HUES6 (cell line): ENCODE data around the gene DDR1.
"Not testable (repeated sequence)": the region's sequence is repeated elsewhere in the genome, so short reads cannot be mapped to it uniquely, and the experiment has no call there.

Experiments
- H3K27ac ChIP-seq: 2 replicates; pipeline ENCODE4 v1.7.0; 2013; ENCODE audit warnings: low read depth, mild to moderate bottlenecking, low read length, inconsistent platforms
- H3K27me3 ChIP-seq: 2 replicates; pipeline ENCODE4 v1.6.1; 2013; ENCODE audit warnings: low read length; ENCODE audit not compliant: control insufficient read depth, insufficient read depth
- H3K36me3 ChIP-seq: 2 replicates; pipeline ENCODE4 v1.6.1; 2013; ENCODE audit warnings: low read length; ENCODE audit not compliant: control insufficient read depth, insufficient read depth
- H3K4me1 ChIP-seq: 2 replicates; pipeline ENCODE4 v1.6.1; 2013; ENCODE audit warnings: low read length; ENCODE audit not compliant: control insufficient read depth, insufficient read depth
- H3K4me3 ChIP-seq: 2 replicates; pipeline ENCODE4 v1.5.1; 2013; ENCODE audit warnings: low read depth, low read length
- H3K9ac ChIP-seq: one replicate; pipeline ENCODE4 v1.6.1; 2013; ENCODE audit warnings: mild to moderate bottlenecking, low read length
- H3K9me3 ChIP-seq: 2 replicates; pipeline ENCODE4 v1.6.1; 2013; ENCODE audit warnings: low read depth, low read length; ENCODE audit not compliant: control insufficient read depth, insufficient read depth

DDR1 gene

DNA sequence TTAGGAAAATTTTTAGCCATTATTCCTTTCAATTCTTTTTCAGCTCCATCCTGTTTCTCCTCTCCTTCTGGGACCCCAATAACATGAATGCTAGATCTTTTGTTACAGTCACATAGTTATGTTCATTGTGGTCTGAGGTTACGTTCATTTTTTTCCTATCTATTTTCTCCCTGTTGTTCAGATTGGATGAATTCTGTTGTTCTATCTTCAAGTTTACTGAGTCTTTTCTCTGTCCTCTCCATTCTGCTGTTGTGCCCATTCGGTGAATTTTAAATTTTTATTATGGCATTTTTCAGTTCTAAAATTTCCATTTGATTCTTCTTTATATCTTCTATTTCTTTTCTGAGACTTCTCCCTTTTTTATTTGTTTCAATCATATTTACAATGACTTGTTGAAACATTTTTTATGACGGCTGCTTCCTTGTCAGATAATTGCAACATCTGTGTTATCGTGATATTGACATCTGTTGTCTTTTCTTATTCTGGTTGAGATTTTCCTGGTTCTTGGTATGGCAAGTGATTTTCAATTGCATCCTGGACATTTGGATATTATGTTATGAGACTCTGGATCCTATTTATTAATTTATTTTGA lies 12.6 kb upstream of the DDR1 start:
- Histone ChIP-seq H3K36me3 (no peaks in the 10 kb centered on the region), H3K9ac (no peak overlapping the region), H3K27me3 (no peaks in the 10 kb centered on the region), H3K4me3 (no peak overlapping the region), H3K27ac (no peak overlapping the region), H3K4me1 (no peaks in the 10 kb centered on the region), H3K9me3 (peaks cover 65% of the 10 kb centered on the region)

DNA sequence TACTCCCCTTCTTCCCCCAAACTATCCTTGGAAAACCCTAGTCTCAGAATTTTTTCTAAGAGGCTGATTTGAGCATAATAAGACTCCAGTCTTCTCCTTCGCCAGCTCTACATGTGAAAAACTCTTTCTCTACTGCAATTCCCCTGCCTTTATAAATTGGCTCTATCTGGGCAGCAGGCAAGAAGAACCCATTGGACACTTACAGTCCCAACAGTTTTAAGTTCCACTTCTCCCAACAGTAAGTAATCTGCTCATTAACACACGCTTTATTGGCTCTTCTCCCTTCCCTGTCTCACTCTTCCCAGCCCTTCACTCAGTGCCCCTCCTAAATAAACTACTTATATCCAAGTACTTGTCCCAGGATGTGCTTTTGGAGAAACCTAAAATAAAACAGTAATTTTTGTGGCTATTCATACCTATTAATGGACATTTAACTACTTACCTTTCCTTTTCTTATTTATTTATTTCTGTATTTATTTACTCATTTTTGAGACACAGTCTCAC lies 11.1 kb upstream of the DDR1 start:
- no peaks in the 10 kb centered on the region for H3K27me3 ChIP-seq
- no peak overlapping the region for H3K27ac ChIP-seq
- peaks cover 9% of the 10 kb centered on the region for H3K4me1 ChIP-seq
- H3K9me3 ChIP-seq, result peaks cover 55% of the 10 kb centered on the region
- no peak overlapping the region for H3K9ac ChIP-seq
- H3K36me3 ChIP-seq, result no peaks in the 10 kb centered on the region
- H3K4me3 ChIP-seq, result no peak overlapping the region

DNA sequence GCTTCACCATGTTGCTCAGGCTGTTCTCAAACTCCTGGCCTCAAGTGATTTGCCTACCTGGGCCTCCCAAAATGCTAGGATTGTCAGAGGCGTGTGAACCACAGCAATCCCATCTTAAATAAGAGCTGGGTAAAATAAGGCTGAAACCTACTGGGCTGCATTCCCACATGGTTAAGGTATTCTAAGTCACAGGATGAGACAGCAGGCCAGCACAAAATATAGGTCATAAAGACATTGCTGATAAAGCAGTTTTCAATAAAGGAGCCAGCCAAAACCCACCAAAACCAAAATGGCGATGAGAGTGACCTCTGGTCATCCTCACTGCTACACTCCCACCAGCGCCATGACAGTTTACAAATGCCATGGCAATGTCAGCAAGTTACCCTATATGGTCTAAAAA lies 10.5 kb upstream of the DDR1 start:
- not testable (repeated sequence) for H3K9ac ChIP-seq, H3K4me3 ChIP-seq, H3K27me3 ChIP-seq, H3K36me3 ChIP-seq, H3K27ac ChIP-seq
- Histone ChIP-seq H3K4me1 (peaks cover 13% of the 10 kb centered on the region), H3K9me3 (peaks cover 51% of the 10 kb centered on the region)

DNA sequence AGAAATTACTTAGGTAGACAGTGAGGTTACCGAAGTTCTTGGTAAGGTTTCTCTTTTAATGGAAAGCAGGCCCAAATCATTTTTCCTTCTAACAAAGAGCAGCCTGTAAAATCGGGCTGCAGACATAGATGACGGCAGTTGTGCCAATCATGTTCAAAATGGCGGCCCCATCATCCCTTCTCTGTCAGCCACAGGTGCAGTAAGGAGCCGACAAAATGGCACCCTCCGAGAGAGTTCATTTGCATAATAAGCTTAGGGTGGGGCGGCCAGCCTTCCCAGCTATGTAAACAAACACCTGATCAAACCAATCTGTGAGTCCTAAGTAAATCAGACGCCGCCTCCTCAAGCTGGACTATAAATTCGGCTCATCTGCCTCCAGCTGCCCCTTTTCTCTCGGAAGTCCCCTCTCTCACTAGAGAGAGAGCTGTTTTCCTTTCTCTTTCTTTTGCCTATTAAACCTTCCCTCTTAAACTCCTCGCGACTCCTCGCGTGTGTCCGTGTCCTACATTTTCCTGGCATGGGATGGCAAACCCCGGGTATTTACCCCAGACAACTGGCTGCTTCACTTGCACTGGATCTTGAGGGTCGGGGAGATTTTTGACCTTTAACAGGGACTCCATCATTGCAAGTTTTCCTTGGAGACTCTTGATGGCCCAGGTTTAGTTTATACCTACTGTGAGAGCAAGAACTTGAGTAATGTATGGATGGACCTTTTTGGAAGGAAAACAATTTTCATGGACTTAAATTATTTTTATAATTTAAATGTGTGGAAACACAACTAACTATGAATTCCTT lies 8.9 kb upstream of the DDR1 start:
- Histone ChIP-seq H3K27me3 (no peaks in the 10 kb centered on the region), H3K9ac (no peak overlapping the region), H3K9me3 (peaks cover 35% of the 10 kb centered on the region), H3K4me1 (peaks cover 23% of the 10 kb centered on the region), H3K27ac (no peak overlapping the region), H3K36me3 (no peaks in the 10 kb centered on the region), H3K4me3 (no peak overlapping the region)

DNA sequence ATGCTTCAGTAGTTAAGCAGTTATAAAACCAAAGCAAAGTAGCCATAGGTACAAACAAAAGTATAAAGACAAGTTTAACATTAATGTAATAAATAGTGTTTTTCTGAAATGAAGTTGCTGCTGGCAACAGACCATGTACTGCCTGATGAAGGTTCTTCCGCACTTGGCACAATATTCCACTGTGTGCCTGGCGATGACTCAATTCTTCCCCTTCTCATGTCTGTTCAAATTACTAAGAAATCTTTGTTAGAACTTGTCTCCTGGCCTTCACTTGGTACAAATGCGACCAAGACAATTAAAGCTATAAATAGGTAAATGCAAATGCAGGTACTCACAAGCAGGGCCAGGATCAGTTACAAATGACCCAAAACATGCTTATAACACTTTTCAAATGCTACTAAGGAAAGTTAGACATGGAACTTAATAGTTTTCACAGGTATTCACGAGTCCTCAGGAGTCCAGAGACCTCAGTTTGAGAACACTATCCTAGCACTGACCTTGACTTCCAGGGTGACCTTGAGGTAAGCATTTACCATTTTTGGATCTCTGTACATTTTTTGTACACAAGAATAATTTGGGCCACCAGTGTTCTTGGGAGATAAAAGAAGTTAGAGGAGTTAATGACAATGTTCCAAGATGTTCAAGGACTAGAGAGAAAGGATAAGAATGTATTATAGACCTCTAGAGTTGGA lies 8.1 kb upstream of the DDR1 start:
- Histone ChIP-seq H3K4me3 (no peak overlapping the region), H3K36me3 (no peaks in the 10 kb centered on the region), H3K9ac (no peak overlapping the region), H3K4me1 (peaks cover 28% of the 10 kb centered on the region), H3K9me3 (peaks cover 28% of the 10 kb centered on the region), H3K27ac (no peak overlapping the region), H3K27me3 (no peaks in the 10 kb centered on the region)

DNA sequence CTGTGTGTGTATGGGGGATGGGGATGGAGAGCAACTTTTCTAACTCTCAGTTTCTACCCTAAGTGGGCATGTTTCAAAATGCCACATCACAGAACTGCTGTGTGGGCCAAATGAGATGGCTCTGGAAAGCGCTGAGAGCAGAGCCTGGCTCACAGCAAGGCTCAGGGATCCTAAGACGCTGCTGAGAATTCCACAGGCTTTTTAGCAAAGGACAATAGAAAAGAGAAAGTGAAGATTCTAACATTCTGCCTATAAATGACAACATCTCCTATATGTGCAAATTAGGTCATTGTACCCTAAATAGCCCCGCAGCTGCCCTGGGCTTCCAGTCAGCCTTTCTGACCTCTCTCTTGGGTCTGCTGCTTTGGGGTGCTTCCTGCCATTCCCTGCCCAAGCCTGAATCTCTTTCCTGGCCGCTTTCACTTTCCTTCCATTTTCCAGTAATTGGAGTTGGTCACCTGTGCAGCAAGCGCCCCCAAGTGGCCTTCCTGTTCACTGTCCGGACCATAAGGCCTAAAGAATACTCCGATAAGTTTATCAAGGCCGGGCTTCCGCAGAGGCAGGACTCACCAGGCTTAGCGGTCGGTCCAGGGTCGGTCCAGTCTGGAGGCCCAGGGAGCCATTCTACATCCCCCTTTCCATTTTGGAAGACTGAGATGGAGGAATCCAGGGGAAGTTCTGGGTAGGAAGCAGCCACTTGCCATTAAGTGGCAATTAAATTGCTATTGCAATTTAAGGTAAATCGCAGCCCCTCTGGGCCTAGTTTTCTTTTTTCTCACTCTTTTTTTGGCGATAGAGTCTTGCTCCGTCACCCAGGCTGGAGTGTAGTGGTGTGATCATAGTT lies 6.7 kb upstream of the DDR1 start:
- no peaks in the 10 kb centered on the region for H3K27me3 ChIP-seq
- no peak overlapping the region for H3K27ac ChIP-seq
- peaks cover 43% of the 10 kb centered on the region for H3K4me1 ChIP-seq
- H3K36me3 ChIP-seq, result no peaks in the 10 kb centered on the region
- peaks cover 13% of the 10 kb centered on the region for H3K9me3 ChIP-seq
- H3K9ac ChIP-seq, result no peak overlapping the region
- H3K4me3 ChIP-seq, result 0 out of 2 replicates have a peak overlapping the region, but pooled peaks have one; percentile 8

DNA sequence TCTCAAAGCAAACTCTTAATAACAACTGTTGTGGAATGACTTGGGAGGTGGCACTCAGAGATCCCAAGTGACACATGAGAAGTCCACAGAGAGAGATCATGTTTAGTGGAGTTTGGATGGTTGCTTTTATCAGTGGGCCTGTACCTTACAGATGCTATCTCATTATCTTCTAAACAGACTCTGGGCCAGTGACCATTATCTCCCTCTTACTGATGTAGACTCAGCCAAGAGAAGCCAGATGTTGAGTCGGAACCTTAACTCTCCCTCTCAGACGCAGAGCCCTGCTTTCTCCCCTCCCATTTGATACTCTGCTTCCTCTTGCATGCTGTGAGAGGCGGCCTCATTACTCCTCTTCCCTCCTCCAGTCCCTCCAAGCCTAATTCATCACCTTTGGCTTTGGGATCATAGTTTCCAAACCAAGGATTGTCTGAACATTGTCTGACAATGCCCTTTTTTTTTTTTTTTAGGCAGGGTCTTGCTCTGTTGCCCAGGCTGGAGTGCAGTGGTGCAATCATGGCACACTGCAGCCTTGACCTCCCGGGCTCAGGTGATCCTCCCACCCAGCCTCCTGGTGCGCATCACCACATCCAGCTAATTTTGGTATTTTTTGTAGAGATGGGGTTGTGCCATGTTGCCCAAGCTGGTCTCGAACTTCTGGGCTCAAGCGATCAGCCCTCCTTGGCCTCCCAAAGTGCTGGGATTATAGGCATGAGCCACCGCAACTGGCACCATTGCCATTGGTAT lies 4.5 kb upstream of the DDR1 start:
- H3K4me3 ChIP-seq, result peak overlapping the region; percentile 79; the same call in 1 of the 2 replicates
- H3K27ac ChIP-seq, result no peak overlapping the region
- H3K27me3 ChIP-seq, result no peaks in the 10 kb centered on the region
- H3K4me1 ChIP-seq, result peaks cover 51% of the 10 kb centered on the region
- no peak overlapping the region for H3K9ac ChIP-seq
- H3K9me3 ChIP-seq, result peaks cover 2% of the 10 kb centered on the region; the same call in 1 of the 2 replicates
- no peaks in the 10 kb centered on the region for H3K36me3 ChIP-seq

DNA sequence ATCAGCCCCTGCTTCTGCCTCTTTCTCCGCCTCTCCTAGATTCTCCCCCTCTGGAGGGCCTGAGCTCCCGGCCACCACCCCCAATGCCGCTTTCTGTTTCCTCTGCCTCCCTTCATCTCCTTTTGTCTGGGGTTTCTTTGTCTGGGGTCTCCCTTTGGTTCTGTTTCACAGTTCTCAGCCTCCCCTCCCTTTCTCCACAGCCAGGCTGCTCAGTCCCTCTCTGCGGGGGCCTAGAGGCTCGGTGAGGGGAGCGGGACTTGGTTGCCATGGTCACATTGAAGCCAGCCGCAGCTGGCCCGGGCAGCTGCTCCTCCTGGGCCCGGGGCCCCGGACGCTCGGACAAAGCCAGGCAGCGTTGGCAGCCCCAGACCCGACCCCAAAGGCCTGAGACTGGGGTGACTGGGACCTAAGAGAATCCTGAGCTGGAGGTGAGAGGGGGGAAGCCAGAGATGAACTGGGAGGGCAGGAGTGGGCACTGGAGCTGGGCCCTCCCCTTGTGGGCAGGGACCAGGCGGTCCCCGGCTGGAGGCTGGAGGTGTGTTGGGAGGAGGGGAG lies 3.5 kb upstream of the DDR1 start:
- no peaks in the 10 kb centered on the region for H3K27me3 ChIP-seq
- no peak overlapping the region for H3K27ac ChIP-seq
- H3K4me3 ChIP-seq, result peak overlapping the region; percentile 79
- no peaks in the 10 kb centered on the region for H3K9me3 ChIP-seq
- H3K4me1 ChIP-seq, result peaks cover 60% of the 10 kb centered on the region
- H3K9ac ChIP-seq, result peak overlapping the region; percentile 13
- H3K36me3 ChIP-seq, result no peaks in the 10 kb centered on the region

DNA sequence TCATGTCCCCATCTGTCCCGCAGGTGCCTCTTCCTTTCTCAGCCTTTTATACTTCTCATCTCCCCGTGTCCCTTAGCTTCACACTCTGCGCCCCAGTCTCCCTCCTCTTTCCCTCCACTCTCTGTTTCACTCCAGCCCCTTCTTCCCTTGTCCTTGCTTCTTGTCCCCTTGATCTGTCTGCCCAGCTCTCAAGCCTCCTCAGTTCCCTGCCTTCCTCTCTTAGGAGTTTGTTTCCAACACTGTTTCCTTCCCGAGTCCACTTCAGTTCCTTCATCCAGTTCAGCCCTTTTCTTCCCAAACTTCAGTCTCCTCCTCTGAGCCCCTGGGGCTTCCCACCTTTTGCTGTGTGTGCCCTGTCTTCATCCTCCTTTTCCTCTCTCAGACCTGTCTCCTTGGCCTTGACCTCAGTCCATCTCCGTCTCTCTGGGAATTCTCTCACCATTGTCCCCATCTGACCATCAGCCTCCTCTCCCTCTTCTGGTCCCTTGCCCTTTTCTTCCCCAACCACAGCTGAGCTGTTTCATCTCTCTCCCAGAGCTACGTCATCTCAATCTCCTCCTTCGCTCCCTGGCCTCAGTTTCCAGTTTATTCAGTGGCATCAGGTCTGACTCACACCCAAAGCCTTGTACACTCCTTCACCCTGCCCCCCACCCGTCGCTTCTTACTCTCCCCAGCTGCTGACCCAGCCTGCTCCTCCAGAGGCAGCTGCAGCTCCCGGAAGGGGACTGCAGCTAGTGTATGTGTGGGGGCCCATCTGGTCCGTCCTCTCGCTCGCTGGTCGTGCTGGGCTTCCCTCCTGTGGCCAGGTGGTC lies 2.7 kb upstream of the DDR1 start:
- Histone ChIP-seq H3K27ac (no peak overlapping the region), H3K4me1 (peaks cover 67% of the 10 kb centered on the region)

More for the DNA sequence above, 2.7 kb upstream of the DDR1 start:
- H3K4me3 ChIP-seq, result peak overlapping the region; percentile 79
- no peaks in the 10 kb centered on the region for H3K9me3 ChIP-seq
- H3K9ac ChIP-seq, result peak overlapping the region; percentile 12
- no peaks in the 10 kb centered on the region for H3K36me3 ChIP-seq
- no peaks in the 10 kb centered on the region for H3K27me3 ChIP-seq
